ENCODE results near the gene SGPP1. TPM values are rescaled to one million over a fixed set of nuclear protein-coding genes. Genes with fewer than 3 reads are reported as not detected.
"Not testable (repeated sequence)": the region's sequence is repeated elsewhere in the genome, so short reads cannot be mapped to it uniquely, and the experiment has no call there.

Gene SGPP1
- polyA plus RNA-seq, 1 donor: 8.6 TPM

GRCh38 chr14:63760014-63760413 is 32.1 kb upstream of the SGPP1 start:
- Histone ChIP-seq H3K4me3 (ENCODE audit: low read length) (no peak overlapping the region), H3K27ac (ENCODE audit: low read length) (peak overlapping the region; percentile 35), H3K4me1 (ENCODE audit: control insufficient read depth, insufficient read depth, low read length) (no peaks in the 10 kb centered on the region), H3K27me3 (ENCODE audit: control insufficient read depth, insufficient read depth, low read length) (no peaks in the 10 kb centered on the region), H3K9me3 (ENCODE audit: control insufficient read depth, low read depth, low read length) (no peaks in the 10 kb centered on the region), H3K36me3 (ENCODE audit: control insufficient read depth, insufficient read depth, low read length) (no peaks in the 10 kb centered on the region)
- WGBS (ENCODE audit: insufficient coverage, low lambda C conversion rate): no CpG with 5 or more reads among the region's 1 CpG
- DNase-seq: no peak

GRCh38 chr14:63759456-63759855 is 31.6 kb upstream of the SGPP1 start:
- H3K27me3 ChIP-seq (ENCODE audit: control insufficient read depth, insufficient read depth, low read length): no peaks in the 10 kb centered on the region
- WGBS (ENCODE audit: insufficient coverage, low lambda C conversion rate): 90% methylated on average over 2 of the region's 5 CpGs
- no peaks in the 10 kb centered on the region for H3K4me1 ChIP-seq (ENCODE audit: control insufficient read depth, insufficient read depth, low read length)
- no peak overlapping the region for H3K4me3 ChIP-seq (ENCODE audit: low read length)
- H3K9me3 ChIP-seq (ENCODE audit: control insufficient read depth, low read depth, low read length): no peaks in the 10 kb centered on the region
- no peaks in the 10 kb centered on the region for H3K36me3 ChIP-seq (ENCODE audit: control insufficient read depth, insufficient read depth, low read length)
- no peak for DNase-seq
- peak overlapping the region; percentile 35 for H3K27ac ChIP-seq (ENCODE audit: low read length)

GRCh38 chr14:63757211-63757610 is 29.3 kb upstream of the SGPP1 start:
- no peaks in the 10 kb centered on the region for H3K27me3 ChIP-seq (ENCODE audit: control insufficient read depth, insufficient read depth, low read length)
- DNase-seq: no peak
- H3K9me3 ChIP-seq (ENCODE audit: control insufficient read depth, low read depth, low read length): no peaks in the 10 kb centered on the region
- H3K4me1 ChIP-seq (ENCODE audit: control insufficient read depth, insufficient read depth, low read length): no peaks in the 10 kb centered on the region
- no peaks in the 10 kb centered on the region for H3K36me3 ChIP-seq (ENCODE audit: control insufficient read depth, insufficient read depth, low read length)
- H3K4me3 ChIP-seq (ENCODE audit: low read length): no peak overlapping the region
- no peak overlapping the region for H3K27ac ChIP-seq (ENCODE audit: low read length)

GRCh38 chr14:63752449-63753169 is 24.7 kb upstream of the SGPP1 start:
- Histone ChIP-seq H3K4me3 (ENCODE audit: low read length) (no peak overlapping the region), H3K9me3 (ENCODE audit: control insufficient read depth, low read depth, low read length) (peaks cover 2% of the 10 kb centered on the region), H3K27me3 (ENCODE audit: control insufficient read depth, insufficient read depth, low read length) (no peaks in the 10 kb centered on the region), H3K4me1 (ENCODE audit: control insufficient read depth, insufficient read depth, low read length) (no peaks in the 10 kb centered on the region), H3K27ac (ENCODE audit: low read length) (no peak overlapping the region), H3K36me3 (ENCODE audit: control insufficient read depth, insufficient read depth, low read length) (no peaks in the 10 kb centered on the region)
- WGBS (ENCODE audit: insufficient coverage, low lambda C conversion rate): no CpG with 5 or more reads among the region's 6 CpGs
- DNase-seq: peak; percentile 9 to 22

GRCh38 chr14:63751076-63751475 is 23.2 kb upstream of the SGPP1 start:
- not testable (repeated sequence) for H3K9me3 ChIP-seq (ENCODE audit: control insufficient read depth, low read depth, low read length); H3K27me3 ChIP-seq (ENCODE audit: control insufficient read depth, insufficient read depth, low read length); H3K36me3 ChIP-seq (ENCODE audit: control insufficient read depth, insufficient read depth, low read length); DNase-seq; H3K4me3 ChIP-seq (ENCODE audit: low read length); H3K27ac ChIP-seq (ENCODE audit: low read length); H3K4me1 ChIP-seq (ENCODE audit: control insufficient read depth, insufficient read depth, low read length)
- WGBS (ENCODE audit: insufficient coverage, low lambda C conversion rate): no CpG with 5 or more reads among the region's 39 CpGs

- H3K27me3 ChIP-seq (ENCODE audit: control insufficient read depth, insufficient read depth, low read length): no peaks in the 10 kb centered on the region
Measured at GRCh38 chr14:63747846-63748245, 20.0 kb upstream of the SGPP1 start.

GRCh38 chr14:63745858-63746425 is 18.1 kb upstream of the SGPP1 start:
- no peak overlapping the region for H3K27ac ChIP-seq (ENCODE audit: low read length)
- no peaks in the 10 kb centered on the region for H3K36me3 ChIP-seq (ENCODE audit: control insufficient read depth, insufficient read depth, low read length)
- H3K27me3 ChIP-seq (ENCODE audit: control insufficient read depth, insufficient read depth, low read length): no peaks in the 10 kb centered on the region
- no peaks in the 10 kb centered on the region for H3K4me1 ChIP-seq (ENCODE audit: control insufficient read depth, insufficient read depth, low read length)
- WGBS (ENCODE audit: insufficient coverage, low lambda C conversion rate): no CpG with 5 or more reads among the region's 4 CpGs
- DNase-seq: peak in 1 of 2 donors; percentile 24
- H3K9me3 ChIP-seq (ENCODE audit: control insufficient read depth, low read depth, low read length): no peaks in the 10 kb centered on the region
- no peak overlapping the region for H3K4me3 ChIP-seq (ENCODE audit: low read length)

More at GRCh38 chr14:63747846-63748245, 20.0 kb upstream of the SGPP1 start:
- Histone ChIP-seq H3K9me3 (ENCODE audit: control insufficient read depth, low read depth, low read length) (peaks cover 2% of the 10 kb centered on the region), H3K4me1 (ENCODE audit: control insufficient read depth, insufficient read depth, low read length) (no peaks in the 10 kb centered on the region), H3K27ac (ENCODE audit: low read length) (no peak overlapping the region), H3K4me3 (ENCODE audit: low read length) (no peak overlapping the region), H3K36me3 (ENCODE audit: control insufficient read depth, insufficient read depth, low read length) (no peaks in the 10 kb centered on the region)
- no CpG with 5 or more reads among the region's 3 CpGs for WGBS (ENCODE audit: insufficient coverage, low lambda C conversion rate)
- DNase-seq: no peak

- 100% methylated on average over 2 of the region's 3 CpGs for WGBS (ENCODE audit: insufficient coverage, low lambda C conversion rate)
- Histone ChIP-seq H3K9me3 (ENCODE audit: control insufficient read depth, low read depth, low read length) (no peaks in the 10 kb centered on the region), H3K36me3 (ENCODE audit: control insufficient read depth, insufficient read depth, low read length) (no peaks in the 10 kb centered on the region), H3K4me1 (ENCODE audit: control insufficient read depth, insufficient read depth, low read length) (no peaks in the 10 kb centered on the region), H3K4me3 (ENCODE audit: low read length) (no peak overlapping the region), H3K27ac (ENCODE audit: low read length) (no peak overlapping the region), H3K27me3 (ENCODE audit: control insufficient read depth, insufficient read depth, low read length) (no peaks in the 10 kb centered on the region)
- no peak for DNase-seq
Measured at GRCh38 chr14:63745272-63745671, 17.4 kb upstream of the SGPP1 start.

- no peaks in the 10 kb centered on the region for H3K36me3 ChIP-seq (ENCODE audit: control insufficient read depth, insufficient read depth, low read length)
Measured at GRCh38 chr14:63737582-63738006, 9.7 kb upstream of the SGPP1 start.

GRCh38 chr14:63735720-63736119 is 7.9 kb upstream of the SGPP1 start:
- WGBS (ENCODE audit: insufficient coverage, low lambda C conversion rate): 80% methylated on average over 1 of the region's 5 CpGs
- no peak for DNase-seq

More at GRCh38 chr14:63737582-63738006, 9.7 kb upstream of the SGPP1 start:
- Histone ChIP-seq H3K4me3 (ENCODE audit: low read length) (no peak overlapping the region), H3K27ac (ENCODE audit: low read length) (no peak overlapping the region), H3K27me3 (ENCODE audit: control insufficient read depth, insufficient read depth, low read length) (no peaks in the 10 kb centered on the region), H3K9me3 (ENCODE audit: control insufficient read depth, low read depth, low read length) (no peaks in the 10 kb centered on the region), H3K4me1 (ENCODE audit: control insufficient read depth, insufficient read depth, low read length) (no peaks in the 10 kb centered on the region)
- no CpG with 5 or more reads among the region's 1 CpG for WGBS (ENCODE audit: insufficient coverage, low lambda C conversion rate)
- DNase-seq: no peak

GRCh38 chr14:63730659-63731058 is 2.8 kb upstream of the SGPP1 start:
- no peak overlapping the region for H3K27ac ChIP-seq (ENCODE audit: low read length)
- no peaks in the 10 kb centered on the region for H3K36me3 ChIP-seq (ENCODE audit: control insufficient read depth, insufficient read depth, low read length)
- H3K4me3 ChIP-seq (ENCODE audit: low read length): no peak overlapping the region
- no peaks in the 10 kb centered on the region for H3K9me3 ChIP-seq (ENCODE audit: control insufficient read depth, low read depth, low read length)
- H3K4me1 ChIP-seq (ENCODE audit: control insufficient read depth, insufficient read depth, low read length): no peaks in the 10 kb centered on the region
- WGBS (ENCODE audit: insufficient coverage, low lambda C conversion rate): 47% methylated on average over 2 of the region's 3 CpGs
- DNase-seq: no peak
- no peaks in the 10 kb centered on the region for H3K27me3 ChIP-seq (ENCODE audit: control insufficient read depth, insufficient read depth, low read length)

More at GRCh38 chr14:63735720-63736119, 7.9 kb upstream of the SGPP1 start:
- Histone ChIP-seq H3K4me1 (ENCODE audit: control insufficient read depth, insufficient read depth, low read length) (no peaks in the 10 kb centered on the region), H3K27me3 (ENCODE audit: control insufficient read depth, insufficient read depth, low read length) (no peaks in the 10 kb centered on the region), H3K27ac (ENCODE audit: low read length) (no peak overlapping the region), H3K36me3 (ENCODE audit: control insufficient read depth, insufficient read depth, low read length) (no peaks in the 10 kb centered on the region), H3K9me3 (ENCODE audit: control insufficient read depth, low read depth, low read length) (no peaks in the 10 kb centered on the region), H3K4me3 (ENCODE audit: low read length) (no peak overlapping the region)
